Esophagus muscularis mucosa (tissue), 4 donors: ENCODE results near the gene FAM110A.

Experiments
- EP300 ChIP-seq: sonication (generic); formaldehyde crosslinking; IDR thresholded peaks from one replicate; pipeline ENCODE4 v1.6.1; 2017; ENCODE audit warnings: antibody characterized with exemption
- POLR2A ChIP-seq: fragments of 450-650 bp; IDR thresholded peaks from one replicate; pipeline ENCODE4 v1.6.1; 2017; ENCODE audit warnings: antibody characterized with exemption, moderate library complexity, mild to moderate bottlenecking, low read depth
- POLR2AphosphoS5 ChIP-seq, 2 donors: sonication (generic); formaldehyde crosslinking; IDR thresholded peaks; one replicate each; pipeline ENCODE4 v1.6.1; 2017; ENCODE audit warnings: antibody characterized with exemption in 2 of 2
- TF ChIP-seq, protein P1 (sequence below), 3 experiments: fragments of 200-600 bp in 2 of 3; fragments of 450-650 bp in 1 of 3; sonication (generic) in 2 of 3; IDR thresholded peaks; one replicate each; pipeline ENCODE4 v1.5.1; 2017 to 2019; ENCODE audit warnings: antibody characterized with exemption in 3 of 3, mild to moderate bottlenecking in 2 of 3, moderate library complexity in 1 of 3

- TF ChIP-seq, protein P1, sequence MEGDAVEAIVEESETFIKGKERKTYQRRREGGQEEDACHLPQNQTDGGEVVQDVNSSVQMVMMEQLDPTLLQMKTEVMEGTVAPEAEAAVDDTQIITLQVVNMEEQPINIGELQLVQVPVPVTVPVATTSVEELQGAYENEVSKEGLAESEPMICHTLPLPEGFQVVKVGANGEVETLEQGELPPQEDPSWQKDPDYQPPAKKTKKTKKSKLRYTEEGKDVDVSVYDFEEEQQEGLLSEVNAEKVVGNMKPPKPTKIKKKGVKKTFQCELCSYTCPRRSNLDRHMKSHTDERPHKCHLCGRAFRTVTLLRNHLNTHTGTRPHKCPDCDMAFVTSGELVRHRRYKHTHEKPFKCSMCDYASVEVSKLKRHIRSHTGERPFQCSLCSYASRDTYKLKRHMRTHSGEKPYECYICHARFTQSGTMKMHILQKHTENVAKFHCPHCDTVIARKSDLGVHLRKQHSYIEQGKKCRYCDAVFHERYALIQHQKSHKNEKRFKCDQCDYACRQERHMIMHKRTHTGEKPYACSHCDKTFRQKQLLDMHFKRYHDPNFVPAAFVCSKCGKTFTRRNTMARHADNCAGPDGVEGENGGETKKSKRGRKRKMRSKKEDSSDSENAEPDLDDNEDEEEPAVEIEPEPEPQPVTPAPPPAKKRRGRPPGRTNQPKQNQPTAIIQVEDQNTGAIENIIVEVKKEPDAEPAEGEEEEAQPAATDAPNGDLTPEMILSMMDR (IDR thresholded peaks at IDR 0.05): no peak
- TF ChIP-seq POLR2A (no peak), EP300 (no peak), POLR2AphosphoS5 (IDR thresholded peaks at IDR 0.05) (no peak)
These were observed 4.5 kb upstream of the FAM110A start for GRCh38 chr20:828987-829386.
